IPS-15b (cell line): Measurements from ENCODE around the gene SLC25A31.
A peak's percentile ranks its signal among the peaks of the same experiment; 100 is the strongest.

ENCODE experiments used
- H3K27me3 ChIP-seq: one replicate; pipeline ENCODE4 v1.6.1; 2013; ENCODE audit warnings: low read length; ENCODE audit not compliant: control insufficient read depth, insufficient read depth
- H3K36me3 ChIP-seq: one replicate; pipeline ENCODE4 v1.6.1; 2013; ENCODE audit warnings: low read length; ENCODE audit not compliant: control insufficient read depth, insufficient read depth
- H3K4me1 ChIP-seq: one replicate; pipeline ENCODE4 v1.6.1; 2013; ENCODE audit warnings: mild to moderate bottlenecking, low read length; ENCODE audit not compliant: control insufficient read depth, insufficient read depth
- H3K4me3 ChIP-seq: one replicate; pipeline ENCODE4 v1.5.1; 2013; ENCODE audit warnings: low read depth, low read length
- H3K9ac ChIP-seq: one replicate; pipeline ENCODE4 v1.6.1; 2013; ENCODE audit warnings: low read depth, mild to moderate bottlenecking, low read length
- H3K9me3 ChIP-seq: one replicate; pipeline ENCODE4 v1.6.1; 2013; ENCODE audit warnings: mild to moderate bottlenecking, low read length; ENCODE audit not compliant: control insufficient read depth, insufficient read depth

SLC25A31 gene

DNA sequence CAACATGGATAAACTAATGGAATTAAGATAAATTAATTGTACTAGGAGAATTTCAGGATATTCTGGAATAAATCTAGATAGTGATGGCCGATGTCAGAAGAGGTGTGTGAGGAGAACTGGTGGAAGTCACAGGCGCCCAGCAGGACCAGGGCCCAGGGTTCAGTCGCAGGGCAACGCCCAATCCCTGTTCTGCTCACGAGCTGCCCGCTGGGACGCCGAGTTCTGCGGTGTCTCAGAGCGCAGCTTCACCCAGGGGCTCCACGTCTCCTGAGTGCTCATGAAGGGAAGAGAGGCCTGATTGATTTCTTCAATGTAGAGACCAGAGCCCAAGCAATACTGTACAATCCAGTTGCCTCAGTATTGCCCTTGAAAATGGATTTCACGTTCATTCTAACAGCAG, 50.4 kb downstream of the SLC25A31 start:
- Histone ChIP-seq H3K9ac (no peak overlapping the region), H3K36me3 (no peaks in the 10 kb centered on the region), H3K27me3 (peaks cover 46% of the 10 kb centered on the region), H3K4me3 (no peak overlapping the region), H3K9me3 (peaks cover 3% of the 10 kb centered on the region), H3K4me1 (no peaks in the 10 kb centered on the region)

DNA sequence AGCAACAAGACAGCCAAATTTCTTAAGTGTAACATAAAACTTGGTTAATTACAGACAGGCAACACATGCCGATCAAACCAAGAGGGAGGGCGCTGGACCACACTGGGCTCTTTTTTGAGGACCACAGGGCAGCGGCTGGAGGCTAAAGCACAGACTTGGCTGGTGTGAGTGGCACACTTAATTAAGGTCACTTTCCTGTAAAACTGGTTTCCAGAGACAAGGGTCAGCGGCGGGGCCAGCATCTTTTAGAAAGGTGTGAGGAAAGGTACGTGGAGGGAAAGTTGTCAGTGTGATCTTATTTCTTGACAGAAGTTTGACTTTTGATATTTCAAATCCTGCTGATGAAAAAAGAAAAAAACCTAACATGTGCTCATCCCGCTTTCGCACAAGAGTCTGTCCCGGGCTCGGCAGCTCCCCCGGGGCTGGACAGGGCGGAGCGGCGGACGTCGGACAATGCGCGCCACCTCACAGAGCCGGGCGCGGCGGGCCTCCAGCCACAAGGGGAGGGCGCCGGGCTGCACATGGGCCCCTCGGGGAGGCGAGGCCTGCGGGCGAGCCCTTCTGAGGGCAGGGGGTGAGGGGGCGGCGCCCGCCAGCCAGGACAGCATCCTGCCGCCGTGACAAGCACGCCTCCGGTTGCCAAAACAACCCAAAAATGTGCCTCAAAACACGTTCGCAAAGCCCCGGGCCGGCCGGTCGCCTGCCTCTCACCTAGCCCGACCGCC, 51.3 kb downstream of the SLC25A31 start:
- Histone ChIP-seq H3K4me1 (no peaks in the 10 kb centered on the region), H3K27me3 (peaks cover 46% of the 10 kb centered on the region), H3K4me3 (peak overlapping the region; percentile 83), H3K9ac (no peak overlapping the region), H3K36me3 (no peaks in the 10 kb centered on the region), H3K9me3 (peaks cover 3% of the 10 kb centered on the region)

DNA sequence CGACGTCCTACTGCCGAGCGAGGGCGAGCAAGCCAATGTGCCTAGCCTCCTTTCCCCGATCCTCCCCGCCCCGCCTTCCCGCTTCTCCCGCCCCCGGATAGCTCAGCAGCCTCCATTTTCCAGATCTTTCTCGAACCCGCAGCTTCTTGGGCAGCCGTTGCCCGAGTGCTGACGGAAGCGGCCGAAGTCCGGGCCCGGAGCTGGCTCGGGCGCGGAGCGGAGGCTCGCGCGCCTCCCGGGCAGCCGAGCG, 51.8 kb downstream of the SLC25A31 start:
- Histone ChIP-seq H3K4me1 (no peaks in the 10 kb centered on the region), H3K9ac (no peak overlapping the region), H3K36me3 (no peaks in the 10 kb centered on the region), H3K4me3 (peak overlapping the region; percentile 83), H3K9me3 (peaks cover 3% of the 10 kb centered on the region), H3K27me3 (peaks cover 46% of the 10 kb centered on the region)

DNA sequence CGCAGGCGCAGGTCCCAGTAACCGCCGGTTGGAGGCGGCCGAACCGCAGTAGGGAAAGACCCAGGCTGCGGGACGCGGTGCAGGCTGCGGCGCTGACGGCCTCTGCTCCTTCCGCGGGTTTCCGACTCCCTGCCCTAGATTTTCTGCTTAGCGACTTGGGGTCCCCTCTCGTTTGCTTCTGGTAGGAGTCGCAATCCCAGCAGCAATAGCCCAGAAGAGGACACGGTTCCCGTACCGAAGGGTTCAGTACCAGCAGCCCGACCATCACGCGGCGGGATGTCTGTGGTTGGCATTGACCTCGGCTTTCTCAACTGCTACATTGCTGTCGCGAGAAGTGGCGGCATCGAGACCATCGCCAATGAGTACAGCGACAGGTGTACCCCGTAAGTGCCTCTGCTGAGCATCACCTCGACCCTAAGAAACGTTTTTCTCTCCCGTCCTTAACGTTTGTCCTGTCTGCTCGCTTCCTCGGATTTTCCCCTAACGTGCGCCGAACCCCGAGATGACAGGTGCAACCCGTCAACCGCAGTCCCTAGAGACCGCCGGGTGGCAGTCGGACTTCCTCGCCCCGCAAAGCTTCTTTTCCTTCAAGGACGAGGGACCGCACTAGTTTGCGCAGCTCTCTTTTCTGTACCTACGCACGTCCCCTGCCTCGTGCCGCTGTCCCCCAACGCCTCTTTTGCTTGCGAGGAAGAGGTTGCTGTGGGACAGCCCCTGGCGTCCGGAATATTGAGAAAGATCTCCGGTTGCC, 52.2 kb downstream of the SLC25A31 start, which contains the start of gene HSPA4L:
Gene HSPA4L, plus strand, starts transcription at position 48 of the 751 bp plus-strand sequence. Its CDS starts 229 bp downstream, at position 277.
- no peaks in the 10 kb centered on the region for H3K4me1 ChIP-seq
- H3K36me3 ChIP-seq, result no peaks in the 10 kb centered on the region
- H3K9me3 ChIP-seq, result peaks cover 3% of the 10 kb centered on the region
- H3K27me3 ChIP-seq, result peaks cover 46% of the 10 kb centered on the region
- peak within 1 kb of the TSS; percentile 83 for H3K4me3 ChIP-seq
- peak within 1 kb of the TSS; percentile 74 for H3K9ac ChIP-seq

DNA sequence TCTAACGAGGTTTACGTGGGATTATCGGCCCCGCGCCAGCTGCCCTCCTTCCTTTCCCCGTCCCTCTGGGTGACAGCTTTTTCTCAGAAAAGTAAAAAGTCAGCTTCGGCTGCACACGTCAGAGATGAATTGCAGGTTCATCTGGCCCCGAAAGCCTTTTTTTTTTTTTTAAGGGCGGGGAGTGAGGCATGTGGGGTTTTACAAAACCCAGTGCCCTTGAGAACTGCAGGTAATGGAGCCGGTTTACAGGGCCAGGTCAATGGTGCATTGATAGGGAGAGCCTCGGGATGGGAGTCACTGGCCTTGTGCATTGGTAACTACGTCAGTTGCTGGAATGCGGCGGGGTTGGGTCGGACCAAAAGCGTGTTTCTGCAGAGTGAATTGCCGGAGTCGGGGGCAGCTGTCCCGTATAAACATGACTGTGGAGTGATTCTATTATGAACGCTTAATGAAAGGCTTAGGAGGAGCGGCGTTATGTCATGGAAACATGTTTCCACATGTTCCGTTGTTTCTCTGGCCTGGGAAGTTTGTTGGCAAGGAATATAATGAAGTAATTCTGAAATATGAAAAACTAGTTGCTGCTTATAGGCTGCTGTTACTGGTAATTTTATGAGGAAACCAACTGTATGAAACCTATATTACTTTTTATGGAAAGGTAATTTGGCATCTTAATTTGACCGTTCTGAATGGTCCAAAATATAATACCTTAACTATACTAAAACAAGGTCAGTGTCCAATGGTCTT, 53.0 kb downstream of the SLC25A31 start:
- H3K36me3 ChIP-seq, result no peaks in the 10 kb centered on the region
- H3K9ac ChIP-seq, result peak overlapping the region; percentile 17
- H3K9me3 ChIP-seq, result peaks cover 3% of the 10 kb centered on the region
- H3K27me3 ChIP-seq, result peaks cover 46% of the 10 kb centered on the region
- peak overlapping the region; percentile 83 for H3K4me3 ChIP-seq
- no peaks in the 10 kb centered on the region for H3K4me1 ChIP-seq

DNA sequence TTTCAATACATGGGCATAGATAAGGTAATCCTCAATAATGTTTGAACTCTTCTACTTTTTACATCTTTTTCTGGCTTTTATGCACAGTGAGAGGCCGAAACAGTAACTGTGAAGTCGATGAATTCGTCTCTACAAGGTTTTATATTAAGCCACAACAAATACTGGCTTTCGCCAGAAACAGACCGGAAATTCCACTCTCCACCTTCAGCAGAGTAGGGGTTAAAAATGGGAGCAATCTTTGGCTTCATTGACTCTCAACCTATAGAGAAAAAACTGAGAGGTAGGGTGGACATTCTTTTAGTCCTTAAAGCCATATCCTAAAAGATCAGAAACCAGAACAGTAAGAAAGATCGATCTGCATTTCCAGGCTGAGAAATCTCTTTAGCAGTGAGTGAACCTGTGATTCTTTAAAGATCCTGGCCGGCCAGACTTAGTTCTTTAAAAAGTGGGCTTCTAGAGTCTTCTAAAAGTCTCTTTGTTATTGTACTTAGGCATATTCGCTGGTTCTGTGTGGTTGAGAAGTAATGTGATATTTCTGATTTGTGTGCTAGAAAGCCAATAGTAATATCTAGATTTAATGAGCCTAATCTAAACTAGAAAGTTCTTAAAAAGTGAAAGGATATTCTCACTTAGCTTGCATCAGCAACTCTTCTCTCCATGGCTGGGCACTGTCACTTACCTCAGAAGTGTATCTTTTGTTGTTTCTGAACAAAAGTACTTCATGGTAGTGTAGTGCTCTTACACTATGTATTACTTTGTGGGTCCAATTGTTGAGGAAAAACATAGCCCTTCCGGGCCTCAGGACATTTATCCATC, 54.0 kb downstream of the SLC25A31 start:
- Histone ChIP-seq H3K4me3 (no peak overlapping the region), H3K9me3 (peaks cover 3% of the 10 kb centered on the region), H3K27me3 (peaks cover 46% of the 10 kb centered on the region), H3K4me1 (no peaks in the 10 kb centered on the region), H3K9ac (no peak overlapping the region), H3K36me3 (no peaks in the 10 kb centered on the region)

DNA sequence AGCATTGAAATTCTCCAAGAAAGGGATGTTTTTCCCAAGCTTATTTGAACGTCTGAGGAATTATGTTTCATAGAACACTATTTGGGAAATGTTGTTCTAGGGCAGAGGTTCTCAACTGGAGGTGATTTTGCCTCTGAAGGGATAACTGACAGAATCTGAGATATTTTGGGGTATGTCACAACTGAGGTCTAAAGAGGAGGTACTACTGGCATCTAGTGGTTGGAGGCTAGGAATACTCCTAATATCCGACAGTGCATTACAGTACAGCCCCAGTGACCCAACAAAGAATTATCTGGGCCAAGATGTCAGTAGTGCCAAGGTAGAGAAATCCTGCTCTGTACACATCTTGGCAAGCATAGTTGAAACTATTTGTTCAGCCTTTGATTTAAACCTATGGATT, 58.3 kb downstream of the SLC25A31 start:
- Histone ChIP-seq H3K9ac (no peak overlapping the region), H3K4me3 (no peak overlapping the region), H3K27me3 (peaks cover 15% of the 10 kb centered on the region), H3K9me3 (no peaks in the 10 kb centered on the region), H3K36me3 (no peaks in the 10 kb centered on the region), H3K4me1 (no peaks in the 10 kb centered on the region)

DNA sequence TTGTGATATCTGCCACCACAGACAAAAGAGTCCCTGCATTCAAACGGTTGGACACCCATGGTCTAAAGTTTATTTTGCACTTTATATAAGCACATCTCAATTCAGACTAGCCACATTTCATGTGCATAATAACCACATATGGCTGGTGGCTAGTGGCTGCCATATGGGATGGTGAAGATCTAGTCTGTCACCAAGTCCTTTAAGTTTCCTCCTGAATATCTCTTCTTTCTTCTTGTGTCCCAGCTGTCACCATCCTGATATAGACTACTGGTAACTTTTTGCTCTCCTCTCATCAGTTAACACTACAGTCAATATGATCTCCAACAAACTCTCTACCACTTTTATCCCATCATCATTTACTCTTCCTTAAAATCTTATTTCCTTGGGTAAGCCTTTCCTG, 61.2 kb downstream of the SLC25A31 start:
- H3K9me3 ChIP-seq, result no peaks in the 10 kb centered on the region
- H3K36me3 ChIP-seq, result no peaks in the 10 kb centered on the region
- no peaks in the 10 kb centered on the region for H3K27me3 ChIP-seq
- no peaks in the 10 kb centered on the region for H3K4me1 ChIP-seq
- no peak overlapping the region for H3K9ac ChIP-seq
- no peak overlapping the region for H3K4me3 ChIP-seq

DNA sequence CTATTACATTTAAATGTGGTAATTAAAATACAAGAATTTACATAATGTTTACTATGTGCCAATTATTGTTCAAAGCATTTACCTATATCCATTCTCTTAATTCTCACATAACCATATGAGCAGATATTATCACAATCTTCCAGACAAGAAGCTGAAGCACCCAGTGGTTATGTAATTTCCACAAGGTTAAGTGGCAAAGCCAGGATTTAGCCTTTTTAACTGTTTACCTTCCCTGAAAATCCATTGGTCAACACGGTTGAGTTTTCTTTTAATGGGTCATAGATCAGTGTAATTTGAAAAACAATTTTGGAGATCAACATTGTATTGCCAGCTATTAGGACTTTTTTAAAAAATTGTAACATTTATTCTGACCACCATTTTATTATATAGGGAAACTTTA, 63.3 kb downstream of the SLC25A31 start:
- no peaks in the 10 kb centered on the region for H3K4me1 ChIP-seq
- H3K9me3 ChIP-seq, result no peaks in the 10 kb centered on the region
- no peak overlapping the region for H3K9ac ChIP-seq
- H3K36me3 ChIP-seq, result no peaks in the 10 kb centered on the region
- no peak overlapping the region for H3K4me3 ChIP-seq
- no peaks in the 10 kb centered on the region for H3K27me3 ChIP-seq

DNA sequence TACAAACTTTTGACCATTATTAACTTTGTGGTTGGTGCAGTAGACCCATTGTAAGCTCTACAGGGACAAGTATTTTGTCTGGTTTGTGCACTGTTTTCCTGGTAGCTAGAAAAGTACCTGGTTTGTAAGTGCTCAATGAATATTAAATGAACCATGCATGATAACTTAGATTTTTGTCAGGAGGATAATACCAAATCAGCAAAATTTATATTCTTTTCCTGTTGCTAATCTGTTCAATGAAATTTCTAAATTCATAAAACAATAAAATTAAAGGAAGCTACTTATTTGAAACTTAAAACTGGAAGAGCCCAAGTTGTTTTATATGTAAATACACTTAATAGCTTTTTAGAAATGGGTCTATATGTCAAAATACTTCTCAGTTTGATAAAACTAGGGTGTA, 69.5 kb downstream of the SLC25A31 start:
- no peaks in the 10 kb centered on the region for H3K4me1 ChIP-seq
- no peaks in the 10 kb centered on the region for H3K36me3 ChIP-seq
- H3K9ac ChIP-seq, result no peak overlapping the region
- H3K27me3 ChIP-seq, result no peaks in the 10 kb centered on the region
- no peak overlapping the region for H3K4me3 ChIP-seq
- no peaks in the 10 kb centered on the region for H3K9me3 ChIP-seq

DNA sequence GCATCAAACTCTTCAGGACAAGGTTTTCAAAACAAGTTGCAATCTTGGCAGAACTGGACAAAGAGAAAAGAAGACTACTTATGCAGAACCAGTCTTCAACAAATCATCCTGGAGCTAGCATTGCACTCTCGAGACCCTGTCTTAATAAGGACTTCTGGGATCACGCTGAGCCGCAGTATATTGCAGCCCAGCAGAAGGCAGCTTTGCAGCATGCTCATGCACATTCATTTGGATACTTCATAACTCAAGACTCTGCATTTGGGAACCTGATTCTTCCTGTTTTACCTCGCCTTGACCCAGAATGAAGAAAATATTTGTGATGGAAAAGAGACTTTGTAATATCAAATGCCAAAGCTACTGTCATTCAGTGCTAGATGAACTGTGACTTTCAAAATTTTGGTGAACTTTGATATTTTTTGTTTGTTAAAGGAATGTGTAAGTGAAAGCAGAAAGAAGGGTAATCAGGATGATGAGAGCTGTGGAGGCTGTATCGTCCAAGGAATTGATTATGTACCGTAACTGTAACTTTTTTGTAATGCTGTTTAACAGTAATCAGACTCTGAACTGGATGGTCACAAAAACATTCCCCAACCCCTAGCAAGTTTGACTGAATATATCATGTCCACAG, 79.1 kb downstream of the SLC25A31 start:
- H3K9me3 ChIP-seq, result no peaks in the 10 kb centered on the region
- H3K9ac ChIP-seq, result no peak overlapping the region
- no peaks in the 10 kb centered on the region for H3K4me1 ChIP-seq
- H3K36me3 ChIP-seq, result no peaks in the 10 kb centered on the region
- H3K27me3 ChIP-seq, result no peaks in the 10 kb centered on the region
- H3K4me3 ChIP-seq, result no peak overlapping the region
